Activated T-helper 1 cell treated with anti-CD3 and anti-CD28 coated beads, Interleukin-12 subunit alpha, Interleukin-12 subunit beta, Interleukin-2, Interleukin-4 antibody, amounts not matched to agents 30 ng/mL and 10 ng/mL and 1 ng/mL, durations not matched to agents 14 hours and 24 hours and 36 hours (primary cell): Measurements from ENCODE around the gene PIMREG. TPM values are rescaled to one million over a fixed set of nuclear protein-coding genes. Genes with fewer than 3 reads are reported as not detected.

Source experiments
- DNase-seq: peaks from one replicate; pipeline ENCODE4 v3.0.0; 2021; ENCODE audit warnings: low spot score
- H3K27ac Mint-ChIP-seq: one replicate; pipeline ENCODE4 v1.8.0; 2021; ENCODE audit warnings: mild to moderate bottlenecking, mixed read lengths
- H3K27me3 Mint-ChIP-seq: one replicate; pipeline ENCODE4 v1.8.0; 2022; ENCODE audit warnings: mild to moderate bottlenecking, moderate library complexity, mixed read lengths; ENCODE audit not compliant: insufficient read depth
- H3K36me3 Mint-ChIP-seq: one replicate; pipeline ENCODE4 v1.8.0; 2021; ENCODE audit warnings: low read depth, mixed read lengths
- H3K4me1 Mint-ChIP-seq: one replicate; pipeline ENCODE4 v1.8.0; 2021; ENCODE audit warnings: low read depth, mixed read lengths
- H3K4me3 Mint-ChIP-seq: one replicate; pipeline ENCODE4 v1.8.0; 2021; ENCODE audit warnings: mild to moderate bottlenecking, moderate library complexity, mixed read lengths
- H3K9me3 Mint-ChIP-seq: one replicate; pipeline ENCODE4 v1.8.0; 2021; ENCODE audit warnings: mixed read lengths
- intact Hi-C: fragments of 100-400 bp; cut with micrococcal nuclease; formaldehyde crosslinking; loops from one replicate; pipeline ENCODE4 v1.15.1; 2024
- total RNA-seq: library from RNA; stranded (reverse); gene quantifications from 2 replicates; pipeline ENCODE4 v1.2.3, GENCODE V29; 2022

PIMREG gene
- total RNA-seq, 1 donor from 2014 or later, result 6.8 TPM

- peaks cover 14% of the 10 kb centered on the region for H3K4me1 Mint-ChIP-seq
- peaks cover 12% of the 10 kb centered on the region for H3K36me3 Mint-ChIP-seq
- no peak overlapping the region for H3K4me3 Mint-ChIP-seq
- H3K9me3 Mint-ChIP-seq, result no peaks in the 10 kb centered on the region
- DNase-seq, result no peak
- no peak overlapping the region for H3K27ac Mint-ChIP-seq
- peaks cover 10% of the 10 kb centered on the region for H3K27me3 Mint-ChIP-seq
- intact Hi-C loops, result loop anchor here (10.0 kb wide), 1 partner anchor 198 kb away; the partner anchor contains the start of genes KIAA0753 and TXNDC17
Measured at GRCh38 chr17:6446516-6447100, 2.4 kb downstream of the PIMREG start.

DNA sequence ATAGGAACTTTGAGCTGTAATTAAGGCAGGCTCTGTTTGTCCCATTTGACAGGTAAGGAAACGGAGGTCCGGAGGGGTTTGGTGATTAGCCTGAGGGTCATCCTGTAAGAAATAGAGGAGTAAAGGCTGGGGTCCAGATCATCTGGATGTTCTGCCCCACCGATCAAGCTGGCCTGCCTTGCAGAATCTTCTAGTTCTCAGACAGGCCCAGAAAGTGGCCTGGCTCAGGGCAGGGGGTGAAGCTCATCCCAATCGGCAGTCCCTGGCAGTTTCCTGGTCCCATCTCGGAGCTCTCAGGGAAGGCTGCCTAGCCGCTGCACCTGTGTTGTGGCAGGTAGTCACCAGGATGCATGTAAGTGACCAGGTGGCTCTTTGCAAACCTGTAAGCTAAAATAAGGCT is 4.2 kb downstream of the PIMREG start:
- Mint-ChIP-seq H3K4me1 (peaks cover 10% of the 10 kb centered on the region), H3K36me3 (peaks cover 12% of the 10 kb centered on the region), H3K27me3 (peaks cover 9% of the 10 kb centered on the region), H3K27ac (no peak overlapping the region), H3K4me3 (no peak overlapping the region), H3K9me3 (no peaks in the 10 kb centered on the region)
- intact Hi-C loops, result loop anchor here (10.0 kb wide), 1 partner anchor 196 kb away; the partner anchor contains the start of genes KIAA0753 and TXNDC17
- no peak for DNase-seq

GRCh38 chr17:6449307-6449706 is 5.1 kb downstream of the PIMREG start:
- DNase-seq, result no peak
- Mint-ChIP-seq H3K36me3 (peaks cover 11% of the 10 kb centered on the region), H3K4me3 (no peak overlapping the region), H3K27me3 (peaks cover 15% of the 10 kb centered on the region), H3K4me1 (peaks cover 4% of the 10 kb centered on the region), H3K27ac (no peak overlapping the region), H3K9me3 (no peaks in the 10 kb centered on the region)
- intact Hi-C loops, result loop anchor here (10.0 kb wide), 1 partner anchor 195 kb away; the partner anchor contains the start of genes KIAA0753 and TXNDC17

DNA sequence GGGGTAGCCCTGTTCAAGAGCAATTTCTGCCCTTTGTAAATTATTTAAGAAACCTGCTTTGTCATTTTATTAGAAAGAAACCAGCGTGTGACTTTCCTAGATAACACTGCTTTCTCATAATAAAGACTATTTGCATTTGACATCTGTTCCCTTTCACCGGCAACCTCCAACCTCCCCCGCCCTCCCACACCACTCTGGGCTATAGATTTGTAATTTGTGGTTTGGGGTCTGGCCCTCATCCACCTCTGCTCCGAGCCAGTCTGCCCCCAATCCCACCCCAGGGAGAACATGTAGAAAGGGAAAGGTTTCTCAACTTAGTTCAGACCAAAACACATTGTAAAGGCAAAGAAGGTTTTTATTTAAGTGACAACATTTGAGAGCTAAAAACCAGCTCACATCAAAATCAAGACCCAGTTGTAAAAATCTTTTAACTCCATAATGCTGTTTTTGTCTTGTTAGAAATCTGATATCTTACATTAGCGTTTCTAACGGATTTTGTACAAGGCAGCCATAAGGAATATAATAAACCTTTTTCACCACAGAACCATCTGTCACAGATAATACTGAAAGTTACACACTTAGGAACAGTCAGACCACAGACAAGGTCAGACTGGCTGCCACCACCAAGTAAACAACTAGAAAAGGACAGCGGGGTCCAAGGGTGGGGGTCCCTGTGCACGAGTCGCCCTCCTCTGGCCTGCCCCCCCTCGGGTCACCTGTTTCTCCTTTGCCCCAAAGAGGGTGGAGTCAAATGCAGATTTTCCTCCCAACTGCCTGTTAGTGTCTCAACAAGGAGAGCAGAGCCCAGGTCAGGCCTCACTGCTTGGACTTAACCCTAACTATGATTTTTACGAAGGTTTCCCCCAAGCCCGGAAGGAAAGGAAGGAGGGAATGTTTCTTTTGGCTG is 6.9 kb downstream of the PIMREG start:
- Mint-ChIP-seq H3K27ac (no peak overlapping the region), H3K36me3 (peaks cover 10% of the 10 kb centered on the region), H3K27me3 (peaks cover 16% of the 10 kb centered on the region), H3K4me3 (no peak overlapping the region), H3K9me3 (no peaks in the 10 kb centered on the region), H3K4me1 (no peaks in the 10 kb centered on the region)
- DNase-seq, result no peak
- intact Hi-C loops, result no loop called here

DNA sequence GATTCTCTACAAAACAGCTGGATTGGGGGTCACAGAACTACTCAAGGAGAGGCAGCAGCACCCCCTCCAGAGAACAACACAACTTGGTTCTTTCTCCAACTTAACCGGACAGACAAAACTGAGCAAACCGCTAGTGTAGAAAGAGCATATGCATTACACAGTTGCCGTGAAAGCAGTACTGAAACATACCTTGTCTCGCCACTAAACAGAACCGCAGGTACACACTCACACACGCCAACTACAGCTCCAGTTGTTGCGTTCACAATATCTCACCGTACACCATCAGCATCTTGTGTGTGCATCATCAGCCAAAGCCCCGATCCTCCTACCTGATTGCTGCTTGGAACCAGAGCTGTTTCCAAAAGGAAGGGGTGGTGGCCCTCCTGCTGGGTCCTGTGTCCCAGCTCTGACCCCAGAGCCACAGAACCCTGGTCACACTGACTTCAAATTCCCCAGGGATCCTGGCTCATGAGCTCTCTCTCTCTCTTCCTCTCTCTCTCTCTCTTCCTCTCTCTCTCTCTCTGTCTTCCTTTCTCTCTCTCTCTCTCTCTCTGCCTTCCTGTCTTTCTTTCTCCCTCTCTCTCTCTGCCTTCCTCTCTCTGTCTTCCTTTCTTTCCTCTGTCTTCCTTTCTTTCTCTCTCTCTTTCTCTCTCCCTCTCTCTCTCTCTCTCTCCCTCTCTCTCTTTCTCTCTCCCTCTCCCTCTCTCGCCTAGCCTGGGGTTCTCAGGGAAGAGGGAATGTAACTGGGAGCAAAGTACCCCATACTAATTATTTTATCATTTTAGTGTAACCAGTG is 8.4 kb downstream of the PIMREG start:
- H3K9me3 Mint-ChIP-seq, result no peaks in the 10 kb centered on the region
- no peak overlapping the region for H3K4me3 Mint-ChIP-seq
- no peak for DNase-seq
- peaks cover 11% of the 10 kb centered on the region for H3K4me1 Mint-ChIP-seq
- intact Hi-C loops, result no loop called here
- peaks cover 10% of the 10 kb centered on the region for H3K36me3 Mint-ChIP-seq
- no peak overlapping the region for H3K27ac Mint-ChIP-seq
- H3K27me3 Mint-ChIP-seq, result peaks cover 16% of the 10 kb centered on the region

DNA sequence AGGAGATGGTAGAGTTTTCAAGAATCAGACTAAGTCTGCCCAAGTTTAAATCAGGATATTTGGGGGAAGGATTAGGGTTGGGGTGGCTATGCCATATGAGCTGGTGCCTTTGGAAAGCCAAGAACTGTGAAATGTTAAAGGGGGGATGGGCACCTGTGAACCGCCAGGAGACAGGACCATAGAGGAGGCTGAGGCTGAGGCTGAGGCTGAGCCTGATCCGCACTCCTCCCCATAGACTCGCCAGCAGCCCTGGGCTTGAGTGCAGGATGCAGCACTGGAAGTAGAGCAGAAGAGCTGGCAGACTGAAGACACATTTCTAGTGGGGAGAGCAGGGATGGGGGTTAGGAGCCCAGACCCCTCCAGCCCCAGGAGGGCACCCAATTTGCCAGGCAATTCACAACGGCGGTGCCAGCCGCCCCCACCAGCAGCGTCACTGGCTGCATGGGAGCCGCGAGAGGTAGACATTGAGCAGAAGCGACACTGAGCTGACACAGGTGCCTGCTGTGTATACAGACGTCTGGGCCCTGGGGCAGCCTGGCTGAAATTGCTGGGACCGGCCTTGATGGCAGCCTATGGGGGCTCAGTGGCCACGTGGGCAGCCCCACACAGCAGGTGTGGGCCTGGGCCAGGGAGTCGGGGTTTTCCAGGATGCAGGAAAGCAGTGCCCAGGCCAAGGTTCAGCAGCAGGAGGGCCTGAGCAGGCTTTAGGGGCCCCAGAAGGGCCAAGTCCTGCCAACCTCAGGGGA is 9.2 kb downstream of the PIMREG start:
- H3K4me1 Mint-ChIP-seq, result peaks cover 11% of the 10 kb centered on the region
- intact Hi-C loops, result no loop called here
- peaks cover 16% of the 10 kb centered on the region for H3K27me3 Mint-ChIP-seq
- no peaks in the 10 kb centered on the region for H3K9me3 Mint-ChIP-seq
- peaks cover 7% of the 10 kb centered on the region for H3K36me3 Mint-ChIP-seq
- DNase-seq, result no peak
- no peak overlapping the region for H3K27ac Mint-ChIP-seq
- H3K4me3 Mint-ChIP-seq, result no peak overlapping the region

GRCh38 chr17:6454495-6455320 is 10.5 kb downstream of the PIMREG start:
- Mint-ChIP-seq H3K27me3 (peaks cover 16% of the 10 kb centered on the region), H3K4me3 (no peak overlapping the region), H3K4me1 (peaks cover 11% of the 10 kb centered on the region), H3K36me3 (peaks cover 4% of the 10 kb centered on the region), H3K27ac (no peak overlapping the region), H3K9me3 (no peaks in the 10 kb centered on the region)
- DNase-seq, result no peak
- intact Hi-C loops, result no loop called here

DNA sequence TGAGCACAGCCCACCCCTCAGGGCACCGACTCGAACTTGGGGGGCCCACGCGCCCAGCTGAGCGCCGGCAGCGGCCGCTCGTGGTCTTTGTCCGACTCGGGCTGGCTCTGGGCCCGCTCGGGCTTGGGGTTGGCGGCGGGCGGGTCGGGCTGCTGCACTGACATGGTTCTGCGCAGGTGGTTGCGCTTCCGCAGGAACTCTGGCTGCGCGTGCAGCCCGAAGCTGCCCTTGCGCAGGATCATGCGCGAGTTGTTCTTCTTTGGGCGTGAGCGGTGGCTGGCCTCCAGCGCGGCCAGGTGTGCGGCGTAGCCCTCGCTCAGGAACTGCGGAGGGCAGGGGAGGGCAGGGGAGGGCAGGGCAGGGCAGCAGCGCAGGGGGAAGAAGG is 11.1 kb downstream of the PIMREG start:
- H3K4me3 Mint-ChIP-seq, result no peak overlapping the region
- H3K9me3 Mint-ChIP-seq, result no peaks in the 10 kb centered on the region
- no peak for DNase-seq
- no peaks in the 10 kb centered on the region for H3K36me3 Mint-ChIP-seq
- H3K27me3 Mint-ChIP-seq, result peaks cover 16% of the 10 kb centered on the region
- peaks cover 11% of the 10 kb centered on the region for H3K4me1 Mint-ChIP-seq
- H3K27ac Mint-ChIP-seq, result no peak overlapping the region
- intact Hi-C loops, result no loop called here

DNA sequence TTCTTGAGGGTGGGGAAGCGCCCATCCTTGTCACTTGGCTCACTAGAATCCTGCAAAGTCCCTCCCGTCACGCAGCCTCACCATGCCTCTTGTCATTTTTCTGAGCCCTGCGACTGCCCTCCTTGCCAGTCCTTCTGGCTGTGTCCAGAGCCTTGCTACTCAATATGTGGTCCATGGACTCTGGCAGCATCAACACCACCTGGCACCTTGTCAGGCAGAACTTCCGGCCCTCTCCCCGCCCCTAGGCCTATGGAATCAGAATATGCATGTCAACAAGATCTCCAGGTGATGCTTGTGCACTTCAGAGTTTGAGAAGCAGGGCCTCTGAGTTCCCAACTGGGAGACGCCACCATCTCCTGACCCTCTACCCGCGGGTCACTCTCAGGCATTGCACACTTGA is 12.1 kb downstream of the PIMREG start:
- Mint-ChIP-seq H3K4me3 (no peak overlapping the region), H3K27me3 (peaks cover 14% of the 10 kb centered on the region), H3K27ac (no peak overlapping the region), H3K4me1 (peaks cover 11% of the 10 kb centered on the region), H3K9me3 (no peaks in the 10 kb centered on the region), H3K36me3 (no peaks in the 10 kb centered on the region)
- DNase-seq, result no peak
- intact Hi-C loops, result no loop called here

GRCh38 chr17:6456914-6457687 is 12.8 kb downstream of the PIMREG start:
- no peak for DNase-seq
- no peaks in the 10 kb centered on the region for H3K36me3 Mint-ChIP-seq
- H3K9me3 Mint-ChIP-seq, result no peaks in the 10 kb centered on the region
- H3K4me3 Mint-ChIP-seq, result no peak overlapping the region
- H3K27me3 Mint-ChIP-seq, result peaks cover 14% of the 10 kb centered on the region
- peaks cover 19% of the 10 kb centered on the region for H3K4me1 Mint-ChIP-seq
- H3K27ac Mint-ChIP-seq, result no peak overlapping the region
- intact Hi-C loops, result no loop called here

GRCh38 chr17:6457688-6458459 is 13.6 kb downstream of the PIMREG start:
- Mint-ChIP-seq H3K36me3 (no peaks in the 10 kb centered on the region), H3K27ac (no peak overlapping the region), H3K27me3 (peaks cover 10% of the 10 kb centered on the region), H3K4me3 (no peak overlapping the region), H3K4me1 (peaks cover 20% of the 10 kb centered on the region), H3K9me3 (no peaks in the 10 kb centered on the region)
- no peak for DNase-seq
- intact Hi-C loops, result no loop called here
